ENCODE measurements around the gene BRMS1L.

DNA sequence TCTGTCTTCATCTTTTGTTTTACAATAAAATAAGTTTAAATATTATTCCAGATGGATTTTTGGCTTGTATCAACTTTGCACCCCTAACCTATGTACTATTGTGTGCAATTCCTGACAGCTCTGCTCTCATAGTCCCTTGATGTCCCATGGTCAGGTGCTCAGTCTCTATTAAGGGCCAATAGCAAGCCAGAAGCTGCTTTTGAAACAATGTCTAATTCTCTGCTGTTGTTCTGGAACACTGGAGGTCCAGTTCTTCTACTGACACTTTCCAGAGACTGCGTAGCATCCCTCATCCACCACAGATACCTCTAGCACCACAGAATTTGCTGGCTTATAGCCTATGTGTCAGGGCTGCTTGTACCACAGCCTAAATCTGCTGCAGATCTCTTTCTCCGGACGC is 74.6 kb downstream of the BRMS1L start:
- no peak for TF ChIP-seq POLR2A (IDR thresholded peaks at IDR 0.05)
- TF ChIP-seq, protein P1, sequence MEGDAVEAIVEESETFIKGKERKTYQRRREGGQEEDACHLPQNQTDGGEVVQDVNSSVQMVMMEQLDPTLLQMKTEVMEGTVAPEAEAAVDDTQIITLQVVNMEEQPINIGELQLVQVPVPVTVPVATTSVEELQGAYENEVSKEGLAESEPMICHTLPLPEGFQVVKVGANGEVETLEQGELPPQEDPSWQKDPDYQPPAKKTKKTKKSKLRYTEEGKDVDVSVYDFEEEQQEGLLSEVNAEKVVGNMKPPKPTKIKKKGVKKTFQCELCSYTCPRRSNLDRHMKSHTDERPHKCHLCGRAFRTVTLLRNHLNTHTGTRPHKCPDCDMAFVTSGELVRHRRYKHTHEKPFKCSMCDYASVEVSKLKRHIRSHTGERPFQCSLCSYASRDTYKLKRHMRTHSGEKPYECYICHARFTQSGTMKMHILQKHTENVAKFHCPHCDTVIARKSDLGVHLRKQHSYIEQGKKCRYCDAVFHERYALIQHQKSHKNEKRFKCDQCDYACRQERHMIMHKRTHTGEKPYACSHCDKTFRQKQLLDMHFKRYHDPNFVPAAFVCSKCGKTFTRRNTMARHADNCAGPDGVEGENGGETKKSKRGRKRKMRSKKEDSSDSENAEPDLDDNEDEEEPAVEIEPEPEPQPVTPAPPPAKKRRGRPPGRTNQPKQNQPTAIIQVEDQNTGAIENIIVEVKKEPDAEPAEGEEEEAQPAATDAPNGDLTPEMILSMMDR (IDR thresholded peaks at IDR 0.05) = no peak
